ENCODE results near the gene TRIM9.

Gene TRIM9

GRCh38 chr14:50972734-50973133 lies 122.2 kb downstream of the TRIM9 start:
- in situ Hi-C loops (cut with MboI; ENCODE audit: low sequenced_read_pairs, unreplicated experiment) = no loop called here
- TF ChIP-seq, protein P1, sequence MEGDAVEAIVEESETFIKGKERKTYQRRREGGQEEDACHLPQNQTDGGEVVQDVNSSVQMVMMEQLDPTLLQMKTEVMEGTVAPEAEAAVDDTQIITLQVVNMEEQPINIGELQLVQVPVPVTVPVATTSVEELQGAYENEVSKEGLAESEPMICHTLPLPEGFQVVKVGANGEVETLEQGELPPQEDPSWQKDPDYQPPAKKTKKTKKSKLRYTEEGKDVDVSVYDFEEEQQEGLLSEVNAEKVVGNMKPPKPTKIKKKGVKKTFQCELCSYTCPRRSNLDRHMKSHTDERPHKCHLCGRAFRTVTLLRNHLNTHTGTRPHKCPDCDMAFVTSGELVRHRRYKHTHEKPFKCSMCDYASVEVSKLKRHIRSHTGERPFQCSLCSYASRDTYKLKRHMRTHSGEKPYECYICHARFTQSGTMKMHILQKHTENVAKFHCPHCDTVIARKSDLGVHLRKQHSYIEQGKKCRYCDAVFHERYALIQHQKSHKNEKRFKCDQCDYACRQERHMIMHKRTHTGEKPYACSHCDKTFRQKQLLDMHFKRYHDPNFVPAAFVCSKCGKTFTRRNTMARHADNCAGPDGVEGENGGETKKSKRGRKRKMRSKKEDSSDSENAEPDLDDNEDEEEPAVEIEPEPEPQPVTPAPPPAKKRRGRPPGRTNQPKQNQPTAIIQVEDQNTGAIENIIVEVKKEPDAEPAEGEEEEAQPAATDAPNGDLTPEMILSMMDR (IDR thresholded peaks at IDR 0.05; ENCODE audit: borderline replicate concordance, control extremely low read depth, extremely low read depth, insufficient read depth, missing control alignments) = no peak
- no peak for DNase-seq (ENCODE audit: low spot score)

- TF ChIP-seq, protein P1 (IDR thresholded peaks at IDR 0.05; ENCODE audit: borderline replicate concordance, control extremely low read depth, extremely low read depth, insufficient read depth, missing control alignments) = no peak
- in situ Hi-C loops (cut with MboI; ENCODE audit: low sequenced_read_pairs, unreplicated experiment) = no loop called here
- no peak for DNase-seq (ENCODE audit: low spot score)
Measured at GRCh38 chr14:50970886-50971781, 123.8 kb downstream of the TRIM9 start.

DNA sequence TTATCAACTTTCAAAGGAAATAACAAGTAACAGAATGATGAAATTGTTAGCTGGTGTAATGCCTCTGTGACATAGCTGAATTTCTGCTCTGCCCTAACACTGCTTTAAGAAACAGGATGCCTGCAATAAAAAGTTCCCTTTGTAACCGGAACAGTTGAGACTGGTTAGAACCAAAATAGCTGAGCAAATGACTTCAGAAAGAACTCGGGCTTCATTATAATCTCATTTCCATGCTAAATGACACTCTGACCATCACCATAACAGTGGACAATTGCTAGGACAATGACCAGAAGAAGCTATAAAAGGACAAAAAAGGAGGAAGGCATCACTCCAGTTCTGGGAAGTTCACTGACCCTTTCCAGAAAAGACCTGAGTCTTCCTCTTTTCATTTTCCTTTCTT lies 127.1 kb downstream of the TRIM9 start:
- TF ChIP-seq, protein P1 (IDR thresholded peaks at IDR 0.05; ENCODE audit: borderline replicate concordance, control extremely low read depth, extremely low read depth, insufficient read depth, missing control alignments) = no peak
- in situ Hi-C loops (cut with MboI; ENCODE audit: low sequenced_read_pairs, unreplicated experiment) = no loop called here
- no peak for DNase-seq (ENCODE audit: low spot score)

GRCh38 chr14:50967103-50967502 lies 127.8 kb downstream of the TRIM9 start:
- no peak for DNase-seq (ENCODE audit: low spot score)
- TF ChIP-seq, protein P1 (IDR thresholded peaks at IDR 0.05; ENCODE audit: borderline replicate concordance, control extremely low read depth, extremely low read depth, insufficient read depth, missing control alignments) = no peak
- in situ Hi-C loops (cut with MboI; ENCODE audit: low sequenced_read_pairs, unreplicated experiment) = no loop called here

DNA sequence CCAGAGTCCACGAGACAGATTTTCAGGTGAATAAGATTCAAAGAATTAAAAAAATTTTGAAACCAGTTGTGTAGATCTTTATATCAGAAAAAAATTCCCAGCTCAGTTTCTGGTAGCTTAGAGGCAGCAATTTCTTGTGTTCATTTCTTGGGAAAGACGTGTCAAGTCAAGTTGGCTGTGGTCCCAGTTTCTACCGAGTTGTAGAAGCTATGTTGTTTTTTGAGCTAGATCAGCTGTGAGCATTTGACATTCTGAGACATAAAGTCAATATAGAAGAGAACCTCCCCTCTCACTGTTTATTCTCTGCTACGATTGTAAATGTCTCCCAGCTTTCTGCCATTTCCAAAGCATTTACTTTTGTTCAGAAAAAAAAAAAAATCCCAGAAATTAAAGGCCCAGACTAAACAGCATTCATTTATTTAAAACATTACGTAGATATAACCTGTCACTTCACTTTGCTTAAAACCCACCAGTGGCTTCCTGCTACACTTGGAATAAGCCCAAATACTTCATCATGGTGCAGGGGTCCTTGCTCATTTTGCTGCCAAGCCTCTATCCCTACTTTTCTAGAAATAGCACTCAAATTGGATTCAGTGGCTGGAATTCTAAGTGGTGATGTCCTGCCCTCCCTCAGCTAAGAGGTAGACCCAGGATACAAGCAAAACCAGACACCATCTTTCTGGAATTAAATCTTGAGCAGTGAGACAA lies 130.1 kb downstream of the TRIM9 start:
- TF ChIP-seq, protein P1 (IDR thresholded peaks at IDR 0.05; ENCODE audit: borderline replicate concordance, control extremely low read depth, extremely low read depth, insufficient read depth, missing control alignments) = no peak
- DNase-seq (ENCODE audit: low spot score) = no peak
- in situ Hi-C loops (cut with MboI; ENCODE audit: low sequenced_read_pairs, unreplicated experiment) = no loop called here

DNA sequence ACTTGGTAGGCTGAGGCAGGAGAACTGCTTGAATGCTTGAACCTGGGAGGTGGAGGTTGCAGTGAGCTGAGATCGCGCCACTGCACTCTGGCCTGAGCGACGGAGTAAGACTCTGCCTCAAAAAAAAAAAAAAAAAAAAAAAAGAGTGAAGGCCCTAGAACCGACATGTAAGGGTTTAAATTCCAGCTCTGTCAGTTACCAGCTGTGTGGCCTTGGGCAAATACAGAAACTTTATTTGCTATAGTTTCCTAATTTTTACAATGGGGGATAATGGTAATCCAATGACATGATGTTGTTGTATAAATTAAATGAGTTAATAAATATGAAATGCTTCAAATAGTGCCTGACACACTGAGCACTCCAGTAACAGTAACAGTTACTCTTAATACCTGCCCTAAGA lies 131.0 kb downstream of the TRIM9 start:
- in situ Hi-C loops (cut with MboI; ENCODE audit: low sequenced_read_pairs, unreplicated experiment) = no loop called here
- DNase-seq (ENCODE audit: low spot score) = no peak
- TF ChIP-seq, protein P1 (IDR thresholded peaks at IDR 0.05; ENCODE audit: borderline replicate concordance, control extremely low read depth, extremely low read depth, insufficient read depth, missing control alignments) = no peak
